Measurements from ENCODE around the gene DHRS11.

DNA sequence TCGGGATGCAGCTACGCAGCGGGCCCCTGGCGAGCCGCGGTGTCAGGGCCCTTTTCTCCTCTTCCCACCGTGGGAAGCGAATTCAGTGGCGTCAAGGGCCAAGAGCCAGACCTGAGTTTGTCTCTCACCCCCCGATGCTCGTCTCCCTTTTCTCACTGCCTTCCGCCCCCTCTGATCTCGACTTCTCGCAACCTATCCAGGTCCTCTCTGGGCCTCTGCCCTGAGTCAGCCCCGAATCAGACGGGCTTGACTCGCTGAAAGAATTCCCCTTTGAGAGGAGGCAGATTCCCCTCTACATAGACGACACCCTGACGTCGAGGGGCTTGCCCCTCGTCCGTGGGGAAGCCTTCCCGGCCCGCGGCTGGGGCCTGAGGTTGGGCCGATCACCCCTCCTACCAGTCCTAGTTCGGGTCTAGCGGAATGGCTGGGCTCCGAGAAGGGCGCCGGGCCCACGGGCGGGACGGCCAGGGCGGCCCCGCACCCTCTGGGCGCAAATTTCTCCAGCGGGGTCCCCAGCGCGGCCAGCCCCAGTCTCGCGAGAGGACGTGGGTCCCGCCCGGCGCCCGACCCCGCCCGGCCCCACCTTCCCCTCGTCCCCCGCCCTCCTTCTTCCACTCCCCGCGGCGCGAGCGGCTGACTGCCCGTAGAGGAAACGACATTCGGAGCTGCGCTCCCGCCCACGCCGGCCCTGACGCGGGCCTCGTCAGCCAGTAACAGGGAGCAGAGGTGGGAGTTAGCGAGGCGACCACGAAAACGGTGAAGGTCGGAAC is 47.2 kb upstream of the DHRS11 start, which contains the start of gene GGNBP2:
- TF ChIP-seq POLR2AphosphoS5 (IDR thresholded peaks at IDR 0.05; ENCODE audit: low read depth), result peak; percentile 90
- TF ChIP-seq, protein P1, sequence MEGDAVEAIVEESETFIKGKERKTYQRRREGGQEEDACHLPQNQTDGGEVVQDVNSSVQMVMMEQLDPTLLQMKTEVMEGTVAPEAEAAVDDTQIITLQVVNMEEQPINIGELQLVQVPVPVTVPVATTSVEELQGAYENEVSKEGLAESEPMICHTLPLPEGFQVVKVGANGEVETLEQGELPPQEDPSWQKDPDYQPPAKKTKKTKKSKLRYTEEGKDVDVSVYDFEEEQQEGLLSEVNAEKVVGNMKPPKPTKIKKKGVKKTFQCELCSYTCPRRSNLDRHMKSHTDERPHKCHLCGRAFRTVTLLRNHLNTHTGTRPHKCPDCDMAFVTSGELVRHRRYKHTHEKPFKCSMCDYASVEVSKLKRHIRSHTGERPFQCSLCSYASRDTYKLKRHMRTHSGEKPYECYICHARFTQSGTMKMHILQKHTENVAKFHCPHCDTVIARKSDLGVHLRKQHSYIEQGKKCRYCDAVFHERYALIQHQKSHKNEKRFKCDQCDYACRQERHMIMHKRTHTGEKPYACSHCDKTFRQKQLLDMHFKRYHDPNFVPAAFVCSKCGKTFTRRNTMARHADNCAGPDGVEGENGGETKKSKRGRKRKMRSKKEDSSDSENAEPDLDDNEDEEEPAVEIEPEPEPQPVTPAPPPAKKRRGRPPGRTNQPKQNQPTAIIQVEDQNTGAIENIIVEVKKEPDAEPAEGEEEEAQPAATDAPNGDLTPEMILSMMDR (IDR thresholded peaks at IDR 0.05; ENCODE audit: insufficient read depth, low read length), result no peak
- TF ChIP-seq, protein P2, sequence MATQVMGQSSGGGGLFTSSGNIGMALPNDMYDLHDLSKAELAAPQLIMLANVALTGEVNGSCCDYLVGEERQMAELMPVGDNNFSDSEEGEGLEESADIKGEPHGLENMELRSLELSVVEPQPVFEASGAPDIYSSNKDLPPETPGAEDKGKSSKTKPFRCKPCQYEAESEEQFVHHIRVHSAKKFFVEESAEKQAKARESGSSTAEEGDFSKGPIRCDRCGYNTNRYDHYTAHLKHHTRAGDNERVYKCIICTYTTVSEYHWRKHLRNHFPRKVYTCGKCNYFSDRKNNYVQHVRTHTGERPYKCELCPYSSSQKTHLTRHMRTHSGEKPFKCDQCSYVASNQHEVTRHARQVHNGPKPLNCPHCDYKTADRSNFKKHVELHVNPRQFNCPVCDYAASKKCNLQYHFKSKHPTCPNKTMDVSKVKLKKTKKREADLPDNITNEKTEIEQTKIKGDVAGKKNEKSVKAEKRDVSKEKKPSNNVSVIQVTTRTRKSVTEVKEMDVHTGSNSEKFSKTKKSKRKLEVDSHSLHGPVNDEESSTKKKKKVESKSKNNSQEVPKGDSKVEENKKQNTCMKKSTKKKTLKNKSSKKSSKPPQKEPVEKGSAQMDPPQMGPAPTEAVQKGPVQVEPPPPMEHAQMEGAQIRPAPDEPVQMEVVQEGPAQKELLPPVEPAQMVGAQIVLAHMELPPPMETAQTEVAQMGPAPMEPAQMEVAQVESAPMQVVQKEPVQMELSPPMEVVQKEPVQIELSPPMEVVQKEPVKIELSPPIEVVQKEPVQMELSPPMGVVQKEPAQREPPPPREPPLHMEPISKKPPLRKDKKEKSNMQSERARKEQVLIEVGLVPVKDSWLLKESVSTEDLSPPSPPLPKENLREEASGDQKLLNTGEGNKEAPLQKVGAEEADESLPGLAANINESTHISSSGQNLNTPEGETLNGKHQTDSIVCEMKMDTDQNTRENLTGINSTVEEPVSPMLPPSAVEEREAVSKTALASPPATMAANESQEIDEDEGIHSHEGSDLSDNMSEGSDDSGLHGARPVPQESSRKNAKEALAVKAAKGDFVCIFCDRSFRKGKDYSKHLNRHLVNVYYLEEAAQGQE (IDR thresholded peaks at IDR 0.05; ENCODE audit: insufficient replicate concordance, low read depth), result peak; percentile 34
- no peak for TF ChIP-seq GABPA (IDR thresholded peaks at IDR 0.05; ENCODE audit: low read depth)
